GM18502 (cell line): Measurements from ENCODE around the gene FBXO36.

Experiments
- ATAC-seq: cut with Tn5 transposase; IDR thresholded peaks from one replicate; pipeline ENCODE4 v1.9.1; 2021; ENCODE audit warnings: mild to moderate bottlenecking; ENCODE audit not compliant: unreplicated experiment, poor library complexity

Gene FBXO36

DNA sequence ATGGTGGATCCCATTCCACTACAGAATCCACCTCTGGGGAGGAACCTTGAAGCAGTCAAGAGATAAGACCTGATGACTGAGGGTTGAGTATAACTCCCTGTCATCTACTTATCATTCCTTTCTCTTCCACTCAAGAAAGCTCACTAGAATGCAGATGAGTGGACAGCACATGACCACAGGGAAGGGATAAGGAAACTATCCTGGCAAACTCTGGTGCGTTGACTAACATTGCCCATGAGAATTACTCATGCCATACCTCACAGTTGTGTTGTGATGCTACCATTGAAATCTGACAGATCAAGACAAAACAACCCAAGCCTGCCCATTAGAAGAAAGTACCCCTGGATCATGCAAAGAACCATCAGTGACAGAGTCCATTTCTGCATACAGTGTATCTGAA, 119.9 kb downstream of the FBXO36 start:
- ATAC-seq, result no peak

GRCh38 chr2:230043025-230043424, 120.7 kb downstream of the FBXO36 start:
- no peak for ATAC-seq

- ATAC-seq, result no peak
These were observed 121.2 kb downstream of the FBXO36 start for GRCh38 chr2:230043461-230043860.

- no peak for ATAC-seq
These were observed 124.2 kb downstream of the FBXO36 start for GRCh38 chr2:230046491-230046890.

GRCh38 chr2:230048010-230048671, 125.8 kb downstream of the FBXO36 start:
- ATAC-seq, result no peak

DNA sequence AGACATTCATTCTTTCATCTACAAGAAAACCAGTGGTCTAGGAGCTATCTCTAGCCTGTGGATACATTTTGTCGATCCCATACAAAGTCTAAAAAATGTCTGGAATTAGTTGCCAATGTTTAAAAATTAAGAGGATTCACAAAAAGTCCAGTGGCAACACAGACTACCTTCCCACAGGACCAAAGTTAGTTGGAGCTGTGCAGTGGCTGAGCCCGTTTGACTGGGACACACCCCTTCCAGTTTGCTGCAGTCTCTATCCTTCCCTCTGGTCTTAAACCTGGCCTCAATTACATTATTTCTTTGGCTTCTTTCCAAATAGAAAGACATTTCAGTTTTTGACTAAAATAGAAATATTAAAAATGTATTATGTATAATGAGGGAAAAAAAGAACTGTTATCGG, 127.8 kb downstream of the FBXO36 start:
- ATAC-seq, result no peak

DNA sequence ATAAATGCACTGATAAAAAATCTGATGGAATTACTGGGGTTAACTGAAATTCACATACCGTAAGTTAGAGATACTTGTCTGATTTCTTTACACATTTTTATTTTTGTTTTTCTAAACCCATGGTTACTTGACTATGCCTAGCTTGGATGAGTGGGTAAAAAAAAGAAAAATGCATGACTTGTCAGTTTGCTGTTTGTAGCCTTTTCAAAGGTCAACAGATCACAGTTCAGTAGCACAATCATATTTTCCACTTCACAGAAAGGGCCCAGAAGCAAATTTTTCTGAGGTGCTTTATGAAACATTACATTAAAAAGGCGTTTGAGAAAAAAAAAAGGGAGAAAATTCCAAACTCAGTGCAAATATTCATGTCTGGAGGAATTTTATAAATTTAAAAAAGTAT, 130.0 kb downstream of the FBXO36 start:
- no peak for ATAC-seq

DNA sequence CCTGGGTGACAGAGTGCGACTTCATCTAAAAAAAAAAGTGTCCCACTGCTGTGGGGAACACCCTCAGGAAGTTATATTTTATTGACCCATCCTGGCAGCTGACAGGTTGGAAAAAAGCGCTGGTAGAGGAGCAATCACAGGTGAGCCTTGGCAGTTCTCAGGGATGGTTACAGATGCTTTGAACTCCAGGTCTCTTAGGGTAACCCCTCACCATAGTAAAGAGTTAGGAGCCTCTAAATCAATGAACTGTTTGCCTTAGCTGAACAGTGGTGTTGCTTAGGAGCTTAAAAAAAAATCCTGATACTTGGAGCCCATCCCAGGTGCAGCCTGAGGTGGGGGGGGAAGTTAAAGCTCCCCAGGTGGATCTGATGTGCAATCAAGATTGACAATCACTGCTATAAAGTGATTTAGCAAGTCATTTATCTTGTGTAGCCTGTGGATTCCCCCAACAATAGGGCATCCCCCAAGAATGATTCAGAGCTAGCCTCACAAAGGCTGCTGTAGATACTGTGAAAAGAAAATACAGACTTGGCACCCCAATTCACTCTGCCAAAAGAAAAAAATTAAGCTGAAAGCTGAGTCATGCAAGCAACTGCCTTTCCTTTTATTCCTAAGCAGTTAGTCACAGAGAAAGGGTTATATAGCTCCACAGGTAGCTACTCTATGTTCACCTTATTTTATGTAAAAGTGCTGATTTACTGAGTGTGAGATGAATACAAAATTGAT, 131.6 kb downstream of the FBXO36 start:
- ATAC-seq, result no peak

- ATAC-seq, result no peak
These were observed 138.5 kb downstream of the FBXO36 start for GRCh38 chr2:230060672-230061293.
